ENCODE measurements around the gene BLMH. TPM values are rescaled to one million over a fixed set of nuclear protein-coding genes. Genes with fewer than 3 reads are reported as not detected.

The BLMH gene
- total and polyA plus RNA-seq, 2 donors (not counting 3 experiments of a cell fraction or from before 2014, with no cell fraction given): 24.6 to 65.8 TPM

- dilution Hi-C loops (cut with MboI; ENCODE audit: extremely low pct_ligation_motif_present, low sequenced_read_pairs): no loop called here
- CTCF ChIA-PET: interaction anchor here (0.8 to 1.2 kb wide), 3 partner anchors 10 to 26 kb away, joined by 3 to 4 read pairs (median 3); no protein-coding TSS in a partner anchor
- H3K4me3 ChIP-seq (replicated peaks in 1 of 3; ENCODE audit: insufficient read depth in 1 of 3, low read depth in 1 of 3, low read length in 3 of 3): no peak overlapping the region
These were observed 23.4 kb upstream of the BLMH start for GRCh38 chr17:30315106-30315505.

More at GRCh38 chr17:30315106-30315505, 23.4 kb upstream of the BLMH start:
- H3K4me2 ChIP-seq (ENCODE audit: insufficient read depth, low read length): no peak overlapping the region
- H4K20me1 ChIP-seq (replicated peaks; ENCODE audit: control insufficient read depth, extremely low read depth, insufficient read depth, low read length): no peaks in the 10 kb centered on the region
- no peaks in the 10 kb centered on the region for H3K9me1 ChIP-seq (replicated peaks; ENCODE audit: control insufficient read depth, extremely low read depth, insufficient read depth, low read length)
- intact Hi-C loops (cut with micrococcal nuclease): no loop called here
- no peaks in the 10 kb centered on the region for H3K4me1 ChIP-seq (ENCODE audit: control insufficient read depth, extremely low read depth, insufficient read depth, low read length)
- no TSS peak for BruUV-seq (replicated peaks)
- no peaks in the 10 kb centered on the region for H3K79me2 ChIP-seq (ENCODE audit: control insufficient read depth, insufficient read depth, low read length)
- DNase-seq (ENCODE audit: low read depth, low spot score) (no peak), FAIRE-seq (no peak)
- no peaks in the 10 kb centered on the region for H3K9me3 ChIP-seq (replicated peaks; ENCODE audit: control insufficient read depth, insufficient read depth, low read length)
- H3K27me3 ChIP-seq (ENCODE audit: control insufficient read depth in 2 of 2, insufficient read depth in 2 of 2, low read length in 2 of 2): peaks cover 5 to 9% of the 10 kb centered on the region in 2 experiments
- H3K27ac ChIP-seq (ENCODE audit: insufficient read depth, low read depth, low read length): no peak overlapping the region
- no peaks in the 10 kb centered on the region for H3K36me3 ChIP-seq (ENCODE audit: control insufficient read depth in 2 of 2, extremely low read depth in 1 of 2, insufficient read depth in 2 of 2, low read length in 2 of 2)
- POLR2A ChIA-PET: no interaction called here
- TF ChIP-seq CTCF (IDR thresholded peaks at IDR 0.05; ENCODE audit: extremely low read depth in 1 of 2, insufficient read depth in 1 of 2, low read depth in 1 of 2, low read length in 2 of 2) (no peak), MAX (IDR thresholded peaks at IDR 0.05; ENCODE audit: insufficient read depth, insufficient read length) (no peak), POLR2AphosphoS5 (IDR thresholded peaks at IDR 0.05; ENCODE audit: insufficient read depth, low read depth, low read length) (no peak), EZH2 (IDR thresholded peaks at IDR 0.05; ENCODE audit: borderline replicate concordance, low read depth, low read length, severe bottlenecking) (no peak), MYC (IDR thresholded peaks at IDR 0.05; ENCODE audit: low read depth, low read length) (no peak), POLR2A (IDR thresholded peaks at IDR 0.05; ENCODE audit: low read depth, low read length) (no peak), FOS (IDR thresholded peaks at IDR 0.05; ENCODE audit: borderline replicate concordance, insufficient read depth, low read length) (no peak), GATA2 (IDR thresholded peaks at IDR 0.05; ENCODE audit: insufficient read depth, insufficient read length, low read depth, low read length) (no peak), JUN (IDR thresholded peaks at IDR 0.05; ENCODE audit: borderline replicate concordance, insufficient read depth, insufficient read length, low read depth) (no peak)
- no peak overlapping the region for H2AFZ ChIP-seq (ENCODE audit: low read depth, low read length)
- no peak overlapping the region for H3K9ac ChIP-seq (replicated peaks; ENCODE audit: extremely low read depth, insufficient read depth, low read length)

Measured in endothelial cell of umbilical vein (primary cell).